SHP77 (cell line): ENCODE measurements around the gene C2orf78.
"Not testable (repeated sequence)": the region's sequence is repeated elsewhere in the genome, so short reads cannot be mapped to it uniquely, and the experiment has no call there.

Experiments used
- DNase-seq, 2 experiments: peaks; one replicate each; lab custom pipeline; 2025; lab: John Stamatoyannopoulos, UW

The C2orf78 gene, protein sequence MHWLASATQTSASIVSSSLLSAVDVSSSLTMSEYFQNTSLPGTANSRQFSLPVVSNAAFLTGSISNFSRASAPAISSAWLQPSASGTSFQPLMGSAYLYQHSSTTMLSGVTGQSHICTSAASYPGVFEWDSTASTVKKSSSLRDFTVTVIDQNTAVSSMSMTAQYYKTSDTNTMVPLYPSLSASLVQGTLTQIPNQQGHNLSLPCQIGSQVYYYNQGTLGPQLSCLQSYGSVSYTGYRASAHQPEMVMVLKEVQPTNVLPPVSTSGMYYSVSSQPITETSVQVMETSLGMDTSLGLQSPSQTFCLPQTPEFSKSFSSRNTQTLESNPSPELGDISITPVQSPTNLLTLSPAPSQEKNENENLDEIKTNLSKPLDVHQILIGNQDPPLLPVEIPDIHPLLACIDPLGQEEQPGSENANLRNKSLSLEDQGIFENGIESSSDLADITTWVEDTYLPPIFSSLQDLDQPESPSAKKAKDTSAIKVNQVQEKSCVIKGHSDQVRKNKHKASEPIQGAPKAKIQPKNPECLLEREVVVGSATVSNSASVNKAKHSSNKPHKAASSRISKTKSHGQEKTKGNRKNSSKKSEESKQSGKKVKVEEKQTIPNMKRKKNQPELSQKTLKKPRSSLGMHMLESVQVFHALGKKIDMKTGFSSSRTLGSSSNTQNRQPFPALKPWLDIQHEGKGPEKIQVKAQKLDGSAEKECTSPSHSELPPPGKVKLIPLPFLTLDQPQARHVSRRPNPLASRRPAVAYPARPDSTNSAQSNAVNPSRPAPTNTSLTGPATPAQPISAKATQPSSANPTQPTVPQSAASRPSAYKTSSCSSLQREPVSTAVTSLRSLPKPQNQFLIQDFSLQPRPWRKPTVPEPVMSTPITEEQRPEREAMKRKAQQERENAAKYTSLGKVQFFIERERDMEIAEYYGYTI

DNA sequence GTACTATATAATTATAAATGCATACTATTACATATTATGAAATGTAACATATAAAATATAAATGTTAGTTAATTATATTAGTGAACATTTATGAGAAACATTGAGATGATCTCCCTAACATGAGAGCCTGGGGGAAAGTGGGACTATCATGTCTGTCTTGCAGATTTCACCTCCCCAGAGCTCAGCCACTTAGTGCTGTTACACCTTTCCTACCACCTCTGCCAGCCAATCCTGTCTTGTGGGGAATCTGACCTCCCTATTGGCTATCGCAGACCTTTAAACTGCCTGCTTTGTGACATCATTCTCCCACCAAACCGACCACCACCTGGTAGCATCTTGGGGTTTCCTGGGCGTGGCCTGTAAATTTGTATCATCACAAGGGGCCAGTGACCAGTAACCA is at the start of gene C2orf78:
TSS of gene C2orf78 (plus strand) at position 301 of the 400 bp plus-strand sequence. CDS start 127 bp downstream, outside the sequence.
- not testable (repeated sequence) for DNase-seq

DNA sequence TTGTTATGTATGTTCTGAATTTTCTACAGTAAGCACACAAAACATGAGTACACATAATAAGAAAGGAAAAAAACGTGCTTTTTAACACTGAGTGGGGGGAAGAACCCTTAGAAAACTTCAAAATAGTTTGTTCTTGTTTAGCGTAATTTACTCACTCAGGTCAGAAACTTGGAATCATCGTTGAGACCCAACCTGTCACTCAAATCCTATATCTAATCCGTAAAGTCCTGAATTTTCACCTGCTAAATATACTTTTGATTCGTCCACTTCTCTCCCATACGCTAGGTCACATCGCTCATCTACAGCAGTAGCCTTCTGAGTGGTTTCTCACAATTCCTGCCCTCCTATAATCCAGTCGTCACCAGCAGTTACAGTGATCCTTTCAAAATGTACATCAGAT is 47.6 kb upstream of the C2orf78 start:
- DNase-seq, result no peak

GRCh38 chr2:73736855-73737779 is 46.9 kb upstream of the C2orf78 start, which contains the start of gene TPRKB:
Gene TPRKB, minus strand, starts transcription at chr2:73737345. Its CDS starts 2,776 bp downstream, at chr2:73734569.
- peak; percentile 98 for DNase-seq

DNA sequence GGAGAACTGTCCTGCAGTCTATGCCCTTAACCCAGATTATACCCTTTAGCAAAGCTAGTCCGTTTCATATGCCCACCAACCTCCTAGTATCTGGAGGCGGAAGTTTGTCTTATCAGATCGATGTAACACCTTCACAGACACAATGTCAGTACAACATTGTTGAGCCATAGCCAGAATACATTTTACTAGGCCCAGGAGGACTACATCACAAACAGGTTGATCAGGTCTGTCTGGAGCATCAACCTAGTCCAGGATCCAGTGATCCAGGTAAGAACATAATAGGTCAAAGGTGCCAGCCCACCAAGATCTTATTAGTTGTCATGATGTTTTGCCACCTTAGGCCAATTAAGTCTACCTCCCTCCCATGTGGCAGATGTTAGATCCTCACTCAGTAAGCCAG is 44.9 kb upstream of the C2orf78 start:
- DNase-seq, result no peak

DNA sequence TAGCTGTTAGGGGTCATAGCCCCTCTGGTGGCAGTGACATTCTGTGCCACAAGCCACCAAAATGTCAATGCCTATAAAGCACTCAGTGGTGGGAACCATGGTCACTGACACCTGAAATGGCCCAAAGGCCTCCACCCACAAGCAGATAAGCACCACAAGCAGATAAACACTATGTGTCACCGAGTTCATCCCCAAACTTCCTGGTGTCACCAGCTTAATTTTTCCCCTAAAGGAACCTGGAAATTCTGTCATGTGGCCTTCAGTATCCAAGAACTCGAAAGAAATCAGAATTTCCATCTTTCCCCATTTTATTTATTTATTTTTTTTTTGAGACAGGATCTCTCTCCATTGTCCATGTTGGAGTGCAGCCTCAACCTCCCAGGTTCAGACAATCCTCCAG is 43.2 kb upstream of the C2orf78 start:
- no peak for DNase-seq

DNA sequence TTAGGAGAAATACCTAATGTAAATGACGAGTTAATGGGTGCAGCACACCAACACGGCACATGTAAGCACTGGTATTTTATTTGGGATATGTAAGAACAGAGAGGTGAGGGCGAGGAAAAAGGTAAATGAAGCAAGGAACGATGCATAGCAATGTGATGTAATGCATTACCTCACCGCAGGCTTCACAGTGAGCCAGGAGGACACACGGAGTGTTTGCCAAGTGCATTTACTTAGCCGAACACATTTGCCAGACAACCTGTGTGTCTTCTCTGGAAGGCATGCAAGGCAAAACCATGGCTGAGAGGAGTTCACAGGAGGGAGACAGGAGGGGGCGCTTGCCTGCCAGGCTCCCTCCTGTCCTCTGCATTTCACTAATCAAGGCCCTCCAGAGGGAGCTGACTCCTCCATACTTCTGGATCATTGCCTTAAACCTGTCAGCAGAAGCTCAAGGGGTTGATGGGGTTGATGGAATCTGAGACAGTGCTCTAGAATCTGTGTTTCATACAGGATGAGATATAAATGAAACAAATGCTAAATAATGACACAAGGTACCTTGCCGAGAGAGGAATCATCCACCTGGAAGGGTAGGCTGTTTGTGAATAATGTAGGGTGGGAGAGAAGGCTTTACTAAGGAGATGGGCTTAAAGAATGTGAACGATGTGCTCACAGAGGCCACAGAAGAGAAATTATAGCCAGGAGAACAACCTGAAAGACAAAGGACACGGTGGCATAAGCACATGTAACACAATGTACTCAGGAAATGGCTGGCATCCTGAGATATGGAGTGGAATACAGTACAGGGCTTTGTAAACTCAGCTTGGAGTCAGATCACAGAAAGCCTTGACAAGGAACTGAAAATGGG is 37.7 kb upstream of the C2orf78 start:
- DNase-seq, result no peak

- DNase-seq, result no peak
These were observed 37.1 kb upstream of the C2orf78 start for GRCh38 chr2:73746877-73747208.

GRCh38 chr2:73749314-73749713 is 34.7 kb upstream of the C2orf78 start:
- no peak for DNase-seq

GRCh38 chr2:73754332-73754731 is 29.7 kb upstream of the C2orf78 start:
- not testable (repeated sequence) for DNase-seq

DNA sequence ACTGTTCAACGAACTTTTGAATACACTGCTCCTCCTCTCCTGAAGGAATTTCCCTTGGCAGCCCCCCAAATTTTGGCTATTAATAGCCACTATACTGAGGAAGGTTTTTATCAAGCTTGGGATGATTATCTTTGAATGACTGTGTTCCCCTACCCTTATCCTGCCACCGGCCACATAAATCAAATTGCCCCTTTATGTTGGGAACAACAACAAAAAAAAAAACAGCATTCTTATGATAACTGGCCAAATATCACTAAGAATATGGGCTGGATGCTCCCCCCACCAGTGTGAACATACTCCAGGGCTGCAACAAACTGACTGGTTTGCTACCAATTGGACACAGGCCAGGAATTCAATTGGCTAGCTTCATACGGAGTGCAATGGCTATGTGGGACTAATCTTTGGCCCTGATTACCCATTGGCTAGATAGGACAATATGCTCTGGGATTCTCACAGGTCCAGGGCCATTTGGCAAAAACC is 24.7 kb upstream of the C2orf78 start:
- no peak for DNase-seq

GRCh38 chr2:73759904-73760303 is 24.1 kb upstream of the C2orf78 start:
- no peak for DNase-seq

- no peak for DNase-seq
These were observed 21.4 kb upstream of the C2orf78 start for GRCh38 chr2:73762571-73762970.

DNA sequence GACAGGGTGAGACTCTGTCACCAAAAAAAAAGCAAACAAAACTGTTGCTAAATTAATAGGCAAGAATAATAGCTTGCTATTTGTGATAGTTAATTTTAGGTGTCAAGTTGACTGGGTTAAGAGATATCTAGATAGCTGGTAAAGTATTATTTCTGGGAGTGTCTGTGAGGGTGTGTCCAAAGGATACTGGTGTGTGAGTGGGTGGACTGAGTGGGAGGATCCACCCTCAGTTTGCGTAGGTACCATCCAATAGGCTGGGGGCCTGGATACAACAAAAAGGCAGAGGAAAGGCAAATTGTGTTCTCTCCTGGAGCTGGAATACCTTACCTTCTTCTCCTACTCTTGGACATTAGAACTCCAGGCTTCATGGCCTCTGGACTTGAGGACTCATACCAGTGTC is 19.0 kb upstream of the C2orf78 start:
- no peak for DNase-seq

- no peak for DNase-seq
These were observed 17.6 kb upstream of the C2orf78 start for GRCh38 chr2:73766349-73766748.

- DNase-seq, result no peak
These were observed 17.0 kb upstream of the C2orf78 start for GRCh38 chr2:73766994-73767393.

- no peak for DNase-seq
These were observed 13.3 kb upstream of the C2orf78 start for GRCh38 chr2:73770725-73771124.

- DNase-seq, result no peak
These were observed 11.2 kb upstream of the C2orf78 start for GRCh38 chr2:73772819-73773218.

DNA sequence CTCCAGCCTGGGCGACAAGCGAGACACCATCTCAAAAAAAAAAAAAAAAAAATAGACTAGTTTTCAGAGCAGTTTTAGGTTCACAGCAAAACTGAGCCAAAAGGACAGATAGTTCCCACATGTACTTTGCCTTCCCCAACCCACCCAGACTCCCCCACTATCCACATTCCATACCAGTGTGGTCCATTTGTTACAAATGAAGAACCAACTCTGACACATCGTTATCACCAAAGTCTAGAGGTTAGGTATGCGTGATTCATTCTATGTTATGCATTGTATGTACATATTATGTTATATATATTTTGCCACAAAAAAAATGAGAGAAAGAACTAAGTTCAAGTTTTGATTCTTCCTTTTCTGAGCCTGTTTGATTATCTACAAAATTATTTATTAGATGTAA is 7.6 kb upstream of the C2orf78 start:
- no peak for DNase-seq

- no peak for DNase-seq
These were observed 7.0 kb upstream of the C2orf78 start for GRCh38 chr2:73776869-73777519.

DNA sequence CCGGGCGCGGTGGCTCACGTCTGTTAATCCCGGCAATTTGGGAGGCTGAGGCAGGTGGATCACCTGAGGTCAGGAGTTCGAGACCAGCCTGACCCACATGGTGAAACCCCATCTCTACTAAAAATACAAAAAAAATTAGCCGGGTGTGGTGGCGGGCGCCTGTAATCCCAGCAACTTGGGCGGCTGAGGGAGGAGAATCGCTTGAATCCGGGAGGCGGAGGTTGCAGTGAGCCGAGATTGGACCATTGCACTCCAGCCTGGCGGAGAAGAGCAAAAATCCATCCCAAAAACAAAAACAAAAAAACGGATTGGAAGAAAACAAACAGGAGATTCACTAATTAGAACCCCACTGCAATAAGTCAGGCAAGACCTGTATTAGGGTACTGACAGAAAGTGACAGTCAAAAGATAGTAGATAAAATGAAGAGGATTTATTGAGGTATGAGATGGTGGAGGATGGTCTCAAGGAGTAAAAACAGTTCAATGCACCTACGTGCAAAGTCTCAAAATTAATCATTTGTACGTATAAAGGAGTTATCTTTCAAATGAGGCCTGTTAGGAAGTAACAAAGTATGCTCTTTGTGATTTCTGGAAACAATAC is 5.0 kb upstream of the C2orf78 start:
- DNase-seq, result not testable (repeated sequence)
